Ascending aorta (tissue), 2 donors: Measurements from ENCODE around the gene SH3BGRL2. TPM values are rescaled to one million over a fixed set of nuclear protein-coding genes. Genes with fewer than 3 reads are reported as not detected.

Experiments
- DNase-seq, 2 donors: peaks; one replicate each; pipeline ENCODE4 v3.0.0-alpha.2; 2019; ENCODE audit warnings: low spot score in 2 of 2
- H3K27ac ChIP-seq, 2 donors: fragments of 200-600 bp; sonication (generic); one replicate each; pipeline ENCODE4 v1.5.1; 2016 to 2017; ENCODE audit warnings: mild to moderate bottlenecking in 1 of 2
- H3K27me3 ChIP-seq: fragments of 200-600 bp; sonication (generic); one replicate; pipeline ENCODE4 v1.5.1; 2017
- H3K36me3 ChIP-seq, 2 donors: fragments of 200-600 bp; sonication (generic); one replicate each; pipeline ENCODE4 v1.5.1; 2016
- H3K4me1 ChIP-seq, 2 donors: fragments of 200-600 bp; sonication (generic); one replicate each; pipeline ENCODE4 v1.5.1; 2016 to 2017; ENCODE audit warnings: mild to moderate bottlenecking in 1 of 2
- H3K4me3 ChIP-seq, 2 donors: fragments of 200-600 bp; sonication (generic); one replicate each; pipeline ENCODE4 v1.5.1; 2016 to 2017; ENCODE audit warnings: mild to moderate bottlenecking in 1 of 2
- H3K9me3 ChIP-seq, 2 donors: fragments of 200-600 bp; sonication (generic); one replicate each; pipeline ENCODE4 v1.5.1; 2016
- CTCF ChIP-seq, 3 experiments: fragments of 200-600 bp in 2 of 3; fragments of 450-650 bp in 1 of 3; sonication (generic) in 2 of 3; IDR thresholded peaks; one replicate each; pipeline ENCODE4 v1.5.1; 2016 to 2019; ENCODE audit warnings: antibody characterized with exemption in 3 of 3, mild to moderate bottlenecking in 1 of 3, moderate library complexity in 1 of 3
- intact Hi-C: fragments of 100-400 bp; cut with DNase I; formaldehyde crosslinking; loops from one replicate; pipeline ENCODE4 v1.15.1; 2023
- total RNA-seq: library from RNA; depleted of rRNA; stranded (reverse); fragments of >200 nt; gene quantifications from one replicate; pipeline ENCODE4 v1.1.0, GENCODE V29; 2016

Gene SH3BGRL2
- total RNA-seq, 1 donor from 2014 or later = 73.0 TPM

- H3K9me3 ChIP-seq = no peaks in the 10 kb centered on the region
- no peak overlapping the region for H3K4me3 ChIP-seq
- no peaks in the 10 kb centered on the region for H3K27me3 ChIP-seq
- no peak for DNase-seq
- no peaks in the 10 kb centered on the region for H3K36me3 ChIP-seq
- no peak overlapping the region for H3K27ac ChIP-seq
- TF ChIP-seq CTCF (IDR thresholded peaks at IDR 0.05) = no peak
- intact Hi-C loops = no loop called here
- no peaks in the 10 kb centered on the region for H3K4me1 ChIP-seq
Measured at GRCh38 chr6:79687759-79688158, 56.6 kb downstream of the SH3BGRL2 start.

DNA sequence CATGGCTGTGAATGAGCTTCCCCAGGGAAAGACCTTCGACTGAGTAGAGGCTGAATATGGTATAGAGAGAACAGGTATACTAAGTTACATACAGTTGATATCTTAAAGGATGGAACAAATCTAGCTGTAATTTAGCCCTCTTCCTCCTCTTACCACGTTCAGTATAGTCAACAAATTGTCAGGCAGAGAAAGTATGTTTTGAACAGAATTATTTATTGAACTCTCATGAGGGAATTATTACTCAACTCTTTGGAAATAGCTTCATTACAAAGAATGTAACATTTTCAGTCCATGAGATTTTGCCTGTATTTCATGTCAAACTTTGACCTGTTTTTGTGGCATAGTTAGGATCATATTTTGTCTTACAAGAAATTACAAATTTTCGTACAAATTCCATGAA, 63.0 kb downstream of the SH3BGRL2 start:
- no peak overlapping the region for H3K27ac ChIP-seq
- no peaks in the 10 kb centered on the region for H3K9me3 ChIP-seq
- TF ChIP-seq CTCF (IDR thresholded peaks at IDR 0.05) = no peak
- H3K4me1 ChIP-seq = no peaks in the 10 kb centered on the region
- no peaks in the 10 kb centered on the region for H3K27me3 ChIP-seq
- intact Hi-C loops = no loop called here
- DNase-seq = no peak
- H3K4me3 ChIP-seq = no peak overlapping the region
- H3K36me3 ChIP-seq = no peaks in the 10 kb centered on the region

GRCh38 chr6:79694623-79695343, 63.7 kb downstream of the SH3BGRL2 start:
- no peaks in the 10 kb centered on the region for H3K9me3 ChIP-seq
- no peaks in the 10 kb centered on the region for H3K27me3 ChIP-seq
- intact Hi-C loops = no loop called here
- no peaks in the 10 kb centered on the region for H3K4me1 ChIP-seq
- DNase-seq = no peak
- H3K4me3 ChIP-seq = no peak overlapping the region
- H3K36me3 ChIP-seq = no peaks in the 10 kb centered on the region
- no peak for TF ChIP-seq CTCF (IDR thresholded peaks at IDR 0.05)
- H3K27ac ChIP-seq = no peak overlapping the region

DNA sequence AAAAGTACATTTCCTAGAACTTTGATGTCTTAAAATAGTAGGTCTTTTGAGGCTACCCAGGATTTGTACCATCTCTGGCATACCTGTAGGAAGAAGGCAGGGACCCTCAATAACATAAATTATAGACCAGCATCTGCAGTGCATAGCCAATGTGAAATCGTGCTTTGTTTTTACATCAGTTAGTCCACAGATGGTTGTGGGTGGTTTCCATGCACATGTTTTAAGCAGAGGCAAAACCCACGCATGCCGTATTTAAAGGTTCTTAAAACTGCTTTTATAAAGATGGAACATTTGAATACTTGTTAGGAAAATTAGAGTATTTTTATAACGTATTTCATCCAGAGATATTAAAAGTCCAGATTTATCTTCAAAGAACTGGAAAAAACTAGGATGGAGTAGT, 66.3 kb downstream of the SH3BGRL2 start:
- no peaks in the 10 kb centered on the region for H3K36me3 ChIP-seq
- H3K27me3 ChIP-seq = no peaks in the 10 kb centered on the region
- H3K4me3 ChIP-seq = no peak overlapping the region
- intact Hi-C loops = no loop called here
- no peaks in the 10 kb centered on the region for H3K9me3 ChIP-seq
- H3K4me1 ChIP-seq = no peaks in the 10 kb centered on the region
- DNase-seq = no peak
- H3K27ac ChIP-seq = no peak overlapping the region
- TF ChIP-seq CTCF (IDR thresholded peaks at IDR 0.05) = no peak

- DNase-seq = no peak
- no peak overlapping the region for H3K27ac ChIP-seq
- TF ChIP-seq CTCF (IDR thresholded peaks at IDR 0.05) = no peak
- no peaks in the 10 kb centered on the region for H3K9me3 ChIP-seq
- no peaks in the 10 kb centered on the region for H3K27me3 ChIP-seq
- no peaks in the 10 kb centered on the region for H3K4me1 ChIP-seq
- no peak overlapping the region for H3K4me3 ChIP-seq
- intact Hi-C loops = no loop called here
- no peaks in the 10 kb centered on the region for H3K36me3 ChIP-seq
Measured at GRCh38 chr6:79699606-79700005, 68.5 kb downstream of the SH3BGRL2 start.

DNA sequence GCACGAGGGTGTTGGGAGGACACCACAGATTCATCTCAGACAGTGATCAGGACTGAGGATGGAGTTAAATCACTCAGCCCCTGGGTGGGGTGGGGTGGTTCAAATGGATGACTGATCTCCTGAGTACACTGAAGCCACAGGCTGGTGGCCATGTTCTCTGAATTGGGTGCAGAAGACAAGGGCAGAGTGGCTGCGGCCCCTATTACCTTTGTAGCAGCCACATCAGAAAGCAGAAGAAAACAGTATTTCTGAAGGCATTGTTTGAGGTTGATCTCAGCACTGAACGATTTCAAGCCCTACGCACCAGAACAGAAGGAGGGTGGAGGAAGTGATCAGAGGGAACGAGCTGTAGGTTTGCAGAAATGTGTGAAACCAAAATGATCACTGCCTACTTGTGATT, 71.6 kb downstream of the SH3BGRL2 start:
- intact Hi-C loops = no loop called here
- no peak overlapping the region for H3K4me3 ChIP-seq

More for the DNA sequence above, 71.6 kb downstream of the SH3BGRL2 start:
- TF ChIP-seq CTCF (IDR thresholded peaks at IDR 0.05) = no peak
- no peaks in the 10 kb centered on the region for H3K27me3 ChIP-seq
- no peaks in the 10 kb centered on the region for H3K9me3 ChIP-seq
- DNase-seq = no peak
- no peaks in the 10 kb centered on the region for H3K4me1 ChIP-seq
- no peaks in the 10 kb centered on the region for H3K36me3 ChIP-seq
- no peak overlapping the region for H3K27ac ChIP-seq
